Tibial nerve (tissue), 4 donors: ENCODE results near the gene PPP2R2D. TPM values are rescaled to one million over a fixed set of nuclear protein-coding genes. Genes with fewer than 3 reads are reported as not detected.
"Not testable (repeated sequence)": the region's sequence is repeated elsewhere in the genome, so short reads cannot be mapped to it uniquely, and the experiment has no call there.

Experiments used
- DNase-seq, 2 donors: peaks; one replicate each; pipeline ENCODE4 v3.0.0-alpha.2; 2019; ENCODE audit warnings: low spot score in 2 of 2
- H3K27ac ChIP-seq, 4 donors: fragments of 200-600 bp; sonication (generic) in 3 of 4; one replicate each; pipeline ENCODE4 v1.5.1; 2017 to 2019; ENCODE audit warnings: mild to moderate bottlenecking in 1 of 4
- H3K27me3 ChIP-seq, 2 donors: fragments of 200-600 bp; sonication (generic) in 1 of 2; one replicate each; pipeline versions ENCODE4 v1.5.1 to v1.6.0; 2017 to 2019
- H3K36me3 ChIP-seq, 3 donors: fragments of 200-600 bp; sonication (generic); one replicate each; pipeline ENCODE4 v1.5.1; 2018 to 2019
- H3K4me1 ChIP-seq, 4 donors: fragments of 200-600 bp; sonication (generic) in 3 of 4; one replicate each; pipeline ENCODE4 v1.5.1; 2017 to 2019
- H3K4me3 ChIP-seq, 4 donors: fragments of 200-600 bp; sonication (generic) in 3 of 4; one replicate each; pipeline ENCODE4 v1.5.1; 2017 to 2019; ENCODE audit warnings: mild to moderate bottlenecking in 1 of 4, moderate library complexity in 1 of 4
- H3K9me3 ChIP-seq, 4 donors: fragments of 200-600 bp; sonication (generic) in 3 of 4; one replicate each; pipeline ENCODE4 v1.5.1; 2017 to 2019
- CTCF ChIP-seq, 5 experiments: fragments of 200-600 bp in 3 of 5; fragments of 450-650 bp in 2 of 5; sonication (generic) in 3 of 5; IDR thresholded peaks; one replicate each; pipeline ENCODE4 v1.5.1; 2016 to 2019; ENCODE audit warnings: antibody characterized with exemption in 5 of 5, mild to moderate bottlenecking in 3 of 5, moderate library complexity in 2 of 5
- EP300 ChIP-seq, 2 donors: sonication (generic); formaldehyde crosslinking; IDR thresholded peaks; one replicate each; pipeline ENCODE4 v1.6.1; 2017; ENCODE audit warnings: antibody characterized with exemption in 2 of 2, mild to moderate bottlenecking in 1 of 2
- POLR2A ChIP-seq, 2 donors: fragments of 450-650 bp; IDR thresholded peaks; one replicate each; pipeline ENCODE4 v1.6.1; 2017; ENCODE audit warnings: antibody characterized with exemption in 2 of 2, mild to moderate bottlenecking in 2 of 2, moderate library complexity in 2 of 2
- WGBS, 2 donors: methylation state at CpG; one replicate each; pipeline ENCODE4 v1.1.5; 2018; 5-methylcytosine and 5-hydroxymethylcytosine counted together
- total RNA-seq, 4 donors: library from RNA; depleted of rRNA; stranded (reverse); fragments of >200 nt; gene quantifications; one replicate each; pipeline ENCODE4 v1.1.0, GENCODE V29; 2016

PPP2R2D gene
- total RNA-seq, 4 donors from 2014 or later = 22.9 to 35.1 (median 28.9) TPM

- Histone ChIP-seq H3K4me1 (peaks cover 0 to 34% (median 8%) of the 10 kb centered on the region in 4 donors), H3K9me3 (peaks cover 0 to 8% (median 0%) of the 10 kb centered on the region in 4 donors), H3K27ac (peak within 1 kb of the TSS; percentile 59 to 89 (median 86)), H3K4me3 (peak within 1 kb of the TSS; percentile 84 to 87 (median 86)), H3K36me3 (peaks cover 0 to 13% (median 0%) of the 10 kb centered on the region in 3 donors), H3K27me3 (no peaks in the 10 kb centered on the region)
- peak; percentile 88 to 91 for DNase-seq
- WGBS, 2 donors = 0% methylated on average over 13 to 18 of the region's 100 CpGs
- peak; percentile 89 to 98 for TF ChIP-seq POLR2A (IDR thresholded peaks at IDR 0.05)
- peak in 1 of 2 donors; percentile 95 for TF ChIP-seq EP300 (IDR thresholded peaks at IDR 0.05)
- peak in 2 of 5 experiments; percentile 12 to 26 for TF ChIP-seq CTCF (IDR thresholded peaks at IDR 0.05)
Measured at GRCh38 chr10:131981429-131982184, 80.8 kb downstream of the PPP2R2D start, which contains the start of gene BNIP3. Gene BNIP3 (minus strand): TSS chr10:131981923. CDS start chr10:131981806, 117 bp downstream.

- H3K4me3 ChIP-seq = peak overlapping the region; percentile 66 to 87 (median 76)
- TF ChIP-seq POLR2A (IDR thresholded peaks at IDR 0.05) = peak; percentile 63 to 80
- no peak for TF ChIP-seq CTCF (IDR thresholded peaks at IDR 0.05)
- TF ChIP-seq EP300 (IDR thresholded peaks at IDR 0.05) = no peak
Measured at GRCh38 chr10:131982185-131982756, 81.5 kb downstream of the PPP2R2D start.

GRCh38 chr10:131982796-131983195, 82.0 kb downstream of the PPP2R2D start:
- Histone ChIP-seq H3K9me3 (peaks cover 0 to 12% (median 0%) of the 10 kb centered on the region in 4 donors), H3K27me3 (no peaks in the 10 kb centered on the region), H3K27ac (peak overlapping the region; percentile 59 to 84 (median 74)), H3K4me3 (peak overlapping the region; percentile 66 to 87 (median 76)), H3K36me3 (peaks cover 0 to 1% (median 0%) of the 10 kb centered on the region in 3 donors), H3K4me1 (peaks cover 0 to 34% (median 8%) of the 10 kb centered on the region in 4 donors)
- TF ChIP-seq CTCF (IDR thresholded peaks at IDR 0.05) (no peak), POLR2A (IDR thresholded peaks at IDR 0.05) (no peak), EP300 (IDR thresholded peaks at IDR 0.05) (no peak)
- no peak for DNase-seq
- WGBS, 2 donors = 74 to 76% methylated on average over 17 to 19 of the region's 21 CpGs

More at GRCh38 chr10:131982185-131982756, 81.5 kb downstream of the PPP2R2D start:
- DNase-seq = no peak
- H3K27me3 ChIP-seq = no peaks in the 10 kb centered on the region
- peaks cover 0 to 34% (median 8%) of the 10 kb centered on the region in 4 donors for H3K4me1 ChIP-seq
- peak overlapping the region; percentile 59 to 84 (median 74) for H3K27ac ChIP-seq
- peaks cover 0 to 7% (median 0%) of the 10 kb centered on the region in 3 donors for H3K36me3 ChIP-seq
- peaks cover 0 to 12% (median 0%) of the 10 kb centered on the region in 4 donors for H3K9me3 ChIP-seq
- 0% methylated on average over 10 to 14 of the region's 83 CpGs for WGBS, 2 donors

GRCh38 chr10:131983780-131984179, 83.0 kb downstream of the PPP2R2D start:
- WGBS, 2 donors = 72 to 76% methylated on average over 6 of the region's 6 CpGs
- no peaks in the 10 kb centered on the region for H3K27me3 ChIP-seq
- DNase-seq = no peak
- no peak for TF ChIP-seq EP300 (IDR thresholded peaks at IDR 0.05)
- no peak for TF ChIP-seq POLR2A (IDR thresholded peaks at IDR 0.05)
- no peak for TF ChIP-seq CTCF (IDR thresholded peaks at IDR 0.05)
- H3K4me3 ChIP-seq = no peak overlapping the region
- no peak overlapping the region for H3K27ac ChIP-seq
- H3K4me1 ChIP-seq = peaks cover 0 to 31% (median 8%) of the 10 kb centered on the region in 4 donors
- H3K9me3 ChIP-seq = peaks cover 0 to 12% (median 0%) of the 10 kb centered on the region in 4 donors
- H3K36me3 ChIP-seq = no peaks in the 10 kb centered on the region

GRCh38 chr10:131986851-131987250, 86.0 kb downstream of the PPP2R2D start:
- not testable (repeated sequence) for H3K27ac ChIP-seq, H3K36me3 ChIP-seq, H3K4me3 ChIP-seq, DNase-seq, H3K4me1 ChIP-seq, H3K27me3 ChIP-seq
- H3K9me3 ChIP-seq = peaks cover 0 to 12% (median 0%) of the 10 kb centered on the region in 4 donors
- WGBS, 2 donors = 93 to 96% methylated on average over 7 of the region's 7 CpGs

- DNase-seq = not testable (repeated sequence)
- 92 to 93% methylated on average over 5 of the region's 5 CpGs for WGBS, 2 donors
- H3K9me3 ChIP-seq = peaks cover 0 to 12% (median 0%) of the 10 kb centered on the region in 4 donors
Measured at GRCh38 chr10:131987301-131987700, 86.5 kb downstream of the PPP2R2D start.

GRCh38 chr10:131987786-131988185, 87.0 kb downstream of the PPP2R2D start:
- H3K4me3 ChIP-seq, DNase-seq, H3K27ac ChIP-seq, H3K36me3 ChIP-seq, H3K4me1 ChIP-seq, H3K27me3 ChIP-seq: not testable (repeated sequence)
- WGBS, 2 donors = 95 to 97% methylated on average over 3 of the region's 3 CpGs
- H3K9me3 ChIP-seq = peaks cover 0 to 12% (median 0%) of the 10 kb centered on the region in 4 donors

More at GRCh38 chr10:131987301-131987700, 86.5 kb downstream of the PPP2R2D start:
- not testable (repeated sequence) for H3K27me3 ChIP-seq, H3K27ac ChIP-seq, H3K36me3 ChIP-seq, H3K4me3 ChIP-seq, H3K4me1 ChIP-seq
